Panc1 (cell line): ENCODE results near the gene OGDH. TPM values are rescaled to one million over a fixed set of nuclear protein-coding genes. Genes with fewer than 3 reads are reported as not detected.

Source experiments
- ATAC-seq: fragments of 200-7000 bp; cut with Tn5 transposase; 2 replicates; pipeline ENCODE4 v1.9.1; 2020; ENCODE audit warnings: mild to moderate bottlenecking, moderate library complexity
- BruUV-seq: library from RNA; stranded (reverse); fragments of 400-500 nt; replicated peaks from 2 replicates; lab custom pipeline; 2021; lab: Mats Ljungman, UMichigan
- CTCF ChIA-PET: fragments of 300-600 bp; sonication (Branson Sonifier 250); formaldehyde crosslinking; loops from one replicate; lab custom pipeline; 2022; ENCODE audit warnings: antibody characterized with exemption; lab: Charles Lee
- POLR2A ChIA-PET: fragments of 300-600 bp; sonication (Branson Sonifier 250); formaldehyde crosslinking; loops from one replicate; lab custom pipeline; 2022; ENCODE audit warnings: antibody characterized with exemption; lab: Charles Lee
- DNase-seq: peaks from one replicate; pipeline ENCODE4 v3.0.0-alpha.2; 2010; ENCODE audit warnings: low read depth, low spot score
- H3K27ac ChIP-seq: 2 replicates; pipeline ENCODE4 v1.5.1; 2011; ENCODE audit warnings: mild to moderate bottlenecking, low read length, inconsistent platforms
- H3K27me3 ChIP-seq: fragments of 200-500 bp; sonication (Bioruptor generic); 2 replicates; pipeline ENCODE4 v1.6.0; 2014; ENCODE audit warnings: low read length, inconsistent platforms; ENCODE audit not compliant: control insufficient read depth, insufficient read depth
- H3K36me3 ChIP-seq: fragments of 200-500 bp; sonication (Bioruptor generic); 2 replicates; pipeline ENCODE4 v1.5.1; 2014; ENCODE audit warnings: inconsistent platforms, mild to moderate bottlenecking, low read length, moderate library complexity; ENCODE audit not compliant: control insufficient read depth, insufficient read depth
- H3K4me1 ChIP-seq: 2 replicates; pipeline ENCODE4 v1.5.1; 2011; ENCODE audit warnings: inconsistent platforms, mild to moderate bottlenecking, low read length, moderate library complexity; ENCODE audit not compliant: control insufficient read depth, insufficient read depth
- H3K4me3 ChIP-seq, 2 experiments: 2 replicates each; pipeline ENCODE4 v1.5.1; 2011 to 2012; ENCODE audit warnings: low read depth in 2 of 2, low read length in 2 of 2, mild to moderate bottlenecking in 2 of 2, inconsistent platforms in 1 of 2, moderate library complexity in 1 of 2
- H3K9me3 ChIP-seq: fragments of 200-500 bp; sonication (Bioruptor generic); 2 replicates; pipeline ENCODE4 v1.5.1; 2014; ENCODE audit warnings: low read depth, mild to moderate bottlenecking, inconsistent platforms, low read length, moderate library complexity; ENCODE audit not compliant: control insufficient read depth, insufficient read depth
- CTCF ChIP-seq: fragments of 450-650 bp; IDR thresholded peaks from 2 replicates; pipeline ENCODE4 v1.5.1; 2017; ENCODE audit warnings: mild to moderate bottlenecking
- POLR2AphosphoS5 ChIP-seq: IDR thresholded peaks from 2 replicates; pipeline ENCODE4 v1.6.1; 2012; ENCODE audit warnings: mild to moderate bottlenecking, low read depth, low read length, moderate library complexity
- REST ChIP-seq, 2 experiments: IDR thresholded peaks; 2 replicates each; pipeline ENCODE4 v1.6.1; 2011 to 2012; ENCODE audit warnings: low read depth in 2 of 2, control low read depth in 1 of 2, low read length in 1 of 2, mild to moderate bottlenecking in 1 of 2, moderate library complexity in 1 of 2; ENCODE audit not compliant: insufficient read depth in 1 of 2
- SIN3A ChIP-seq: IDR thresholded peaks from 2 replicates; pipeline ENCODE4 v1.6.1; 2012; ENCODE audit warnings: low read depth, mild to moderate bottlenecking, low read length, moderate library complexity, borderline replicate concordance; ENCODE audit not compliant: insufficient read depth
- TCF7L2 ChIP-seq: IDR thresholded peaks from 2 replicates; pipeline ENCODE4 v1.6.1; 2011; ENCODE audit warnings: mild to moderate bottlenecking, low read depth, low read length, inconsistent platforms
- in situ Hi-C: cut with HindIII; loops from 2 replicates; pipeline ENCODE4 v1.10.0; 2016; ENCODE audit warnings: low sequenced_read_pairs, low pct_unique_long_range_greater_than_20kb
- intact Hi-C: fragments of 100-400 bp; cut with micrococcal nuclease; formaldehyde crosslinking; loops from one replicate; pipeline ENCODE4 v1.10.0; 2022; ENCODE audit not compliant: unreplicated experiment
- total RNA-seq: library from RNA; stranded (reverse); gene quantifications from one replicate; pipeline ENCODE4 v1.2.1, GENCODE V29; 2021; ENCODE audit not compliant: unreplicated experiment

Gene OGDH
- total RNA-seq, 1 experiment from 2014 or later: 166 TPM

- Histone ChIP-seq H3K36me3 (peaks cover 5% of the 10 kb centered on the region; the same call in 1 of the 2 replicates), H3K27ac (peak overlapping the region; percentile 72), H3K4me3 (no peak overlapping the region), H3K4me1 (peaks cover 42% of the 10 kb centered on the region), H3K9me3 (no peaks in the 10 kb centered on the region), H3K27me3 (no peaks in the 10 kb centered on the region)
- no TSS peak for BruUV-seq
- CTCF ChIA-PET: no interaction called here
- TF ChIP-seq SIN3A (no peak), CTCF (no peak), TCF7L2 (no peak), POLR2AphosphoS5 (0 out of 2 replicates have a peak, but pooled peaks have one; percentile 27)
- no peak for DNase-seq
- no peak for ATAC-seq
- intact Hi-C loops: no loop called here
- POLR2A ChIA-PET: interaction anchor here (0.5 kb wide), 1 partner anchor 104 kb away, joined by 10 read pairs; no protein-coding TSS in a partner anchor
- in situ Hi-C loops: no loop called here
Observed at GRCh38 chr7:44634187-44634838, 27.9 kb downstream of the OGDH start.

GRCh38 chr7:44634839-44635591, 28.6 kb downstream of the OGDH start:
- in situ Hi-C loops (no loop called here), intact Hi-C loops (no loop called here)
- ChIA-PET CTCF (no interaction called here), POLR2A (interaction anchor here (0.5 kb wide), 1 partner anchor 103 kb away, joined by 10 read pairs; no protein-coding TSS in a partner anchor)
- BruUV-seq: no TSS peak
- TF ChIP-seq TCF7L2 (no peak), POLR2AphosphoS5 (no peak), SIN3A (no peak), CTCF (no peak), REST (IDR thresholded peaks at IDR 0.05; ENCODE audit: insufficient read depth in 1 of 2, low read depth in 2 of 2, low read length in 1 of 2) (no peak)
- Histone ChIP-seq H3K9me3 (no peaks in the 10 kb centered on the region), H3K27ac (peak overlapping the region; percentile 72), H3K4me3 (no peak overlapping the region), H3K27me3 (no peaks in the 10 kb centered on the region), H3K4me1 (peaks cover 49% of the 10 kb centered on the region), H3K36me3 (peaks cover 5% of the 10 kb centered on the region; the same call in 1 of the 2 replicates)
- ATAC-seq (no peak), DNase-seq (no peak)
